Gastroesophageal sphincter (tissue), 4 donors: ENCODE results near the gene LSP1. TPM values are rescaled to one million over a fixed set of nuclear protein-coding genes. Genes with fewer than 3 reads are reported as not detected.

Source experiments
- ATAC-seq: fragments of 150-250 bp; one replicate; pipeline ENCODE4 v1.9.1; 2016; ENCODE audit warnings: mild to moderate bottlenecking, moderate library complexity
- H3K27ac ChIP-seq, 4 donors: fragments of 200-600 bp; sonication (generic) in 3 of 4; 1 replicate in 3 of 4; 2 replicates in 1 of 4; pipeline ENCODE4 v1.5.1; 2016 to 2019
- H3K27me3 ChIP-seq: fragments of 200-600 bp; sonication (generic); one replicate; pipeline ENCODE4 v1.5.1; 2019
- H3K36me3 ChIP-seq, 2 donors: fragments of 200-600 bp; sonication (generic); one replicate each; pipeline ENCODE4 v1.5.1; 2019; ENCODE audit warnings: control low read depth in 1 of 2
- H3K4me1 ChIP-seq, 3 donors: fragments of 200-600 bp; sonication (generic); 1 replicate in 2 of 3; 2 replicates in 1 of 3; pipeline ENCODE4 v1.5.1; 2016 to 2019; ENCODE audit warnings: control low read depth in 2 of 3
- H3K4me3 ChIP-seq, 2 donors: fragments of 200-600 bp; sonication (generic); one replicate each; pipeline ENCODE4 v1.5.1; 2019; ENCODE audit warnings: mild to moderate bottlenecking in 1 of 2, moderate library complexity in 1 of 2
- H3K9me3 ChIP-seq, 3 donors: fragments of 200-600 bp; sonication (generic); one replicate each; pipeline ENCODE4 v1.5.1; 2017 to 2019; ENCODE audit warnings: control low read depth in 2 of 3
- CTCF ChIP-seq, 4 experiments: fragments of 200-600 bp in 2 of 4; fragments of 450-650 bp in 2 of 4; sonication (generic) in 1 of 4; IDR thresholded peaks; one replicate each; pipeline ENCODE4 v1.5.1; 2017 to 2019; ENCODE audit warnings: antibody characterized with exemption in 4 of 4, mild to moderate bottlenecking in 2 of 4, moderate library complexity in 2 of 4
- EP300 ChIP-seq: sonication (generic); formaldehyde crosslinking; IDR thresholded peaks from one replicate; pipeline ENCODE4 v1.6.1; 2017; ENCODE audit warnings: antibody characterized with exemption, mild to moderate bottlenecking
- POLR2A ChIP-seq, 2 donors: fragments of 450-650 bp; IDR thresholded peaks; one replicate each; pipeline ENCODE4 v1.6.1; 2017; ENCODE audit warnings: antibody characterized with exemption in 2 of 2, mild to moderate bottlenecking in 2 of 2, moderate library complexity in 1 of 2
- POLR2AphosphoS5 ChIP-seq: sonication (generic); formaldehyde crosslinking; IDR thresholded peaks from one replicate; pipeline ENCODE4 v1.6.1; 2017; ENCODE audit warnings: antibody characterized with exemption
- WGBS, 2 donors: methylation state at CpG; one replicate each; pipeline ENCODE4 v1.1.5; 2018; ENCODE audit warnings: low coverage in 1 of 2; 5-methylcytosine and 5-hydroxymethylcytosine counted together
- total RNA-seq, 4 donors: library from RNA; depleted of rRNA; stranded (reverse); fragments of >200 nt; gene quantifications; one replicate each; pipeline ENCODE4 v1.1.0, GENCODE V29; 2016

Gene LSP1
- total RNA-seq, 4 donors from 2014 or later: 13.4 to 133 (median 47.7) TPM

DNA sequence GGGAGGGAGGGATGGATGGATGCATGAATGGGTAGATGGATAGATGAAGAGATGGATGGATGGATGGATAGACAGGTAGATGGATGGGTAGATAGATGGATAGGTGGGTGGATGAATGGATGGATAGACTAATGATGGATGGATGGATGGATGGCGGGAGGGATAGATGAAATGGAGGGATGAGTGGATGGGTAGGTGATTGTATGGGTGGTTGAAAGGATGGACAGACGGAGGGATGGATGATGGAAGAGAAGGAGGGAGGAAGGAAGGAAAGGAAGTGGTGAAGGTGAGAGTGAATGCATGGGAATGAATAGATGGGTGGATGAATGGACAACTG lies 62.9 kb downstream of the LSP1 start:
- H3K27ac ChIP-seq: no peak overlapping the region
- H3K36me3 ChIP-seq: no peaks in the 10 kb centered on the region
- no peak for ATAC-seq
- no peak for TF ChIP-seq POLR2A (IDR thresholded peaks at IDR 0.05)
- no peak for TF ChIP-seq EP300
- TF ChIP-seq POLR2AphosphoS5: no peak
- no peak for TF ChIP-seq CTCF (IDR thresholded peaks at IDR 0.05)
- peaks cover 6% of the 10 kb centered on the region for H3K27me3 ChIP-seq
- WGBS, 2 donors: 74 to 87% methylated on average over 2 of the region's 2 CpGs
- peaks cover 0 to 4% (median 2%) of the 10 kb centered on the region in 3 donors for H3K4me1 ChIP-seq
- no peaks in the 10 kb centered on the region for H3K9me3 ChIP-seq
- H3K4me3 ChIP-seq: no peak overlapping the region

GRCh38 chr11:1916132-1916985 lies 63.5 kb downstream of the LSP1 start:
- peaks cover 0 to 10% (median 8%) of the 10 kb centered on the region in 3 donors for H3K4me1 ChIP-seq
- peaks cover 8% of the 10 kb centered on the region for H3K27me3 ChIP-seq
- TF ChIP-seq POLR2A (IDR thresholded peaks at IDR 0.05) (no peak), CTCF (IDR thresholded peaks at IDR 0.05) (no peak), POLR2AphosphoS5 (no peak), EP300 (no peak)
- no peak overlapping the region for H3K4me3 ChIP-seq
- no peak for ATAC-seq
- 63% methylated on average over 2 of the region's 14 CpGs; no CpG with 5 or more reads in 1 of the 2 donors for WGBS, 2 donors
- H3K9me3 ChIP-seq: no peaks in the 10 kb centered on the region
- H3K27ac ChIP-seq: peak overlapping the region in 1 of 4 donors; percentile 40
- H3K36me3 ChIP-seq: no peaks in the 10 kb centered on the region

GRCh38 chr11:1916986-1917522 lies 64.2 kb downstream of the LSP1 start:
- WGBS, 2 donors: no CpG with 5 or more reads among the region's 8 CpGs
- peak overlapping the region in 1 of 4 donors; percentile 40 for H3K27ac ChIP-seq
- no peak for ATAC-seq
- no peaks in the 10 kb centered on the region for H3K9me3 ChIP-seq
- no peak for TF ChIP-seq EP300
- no peak for TF ChIP-seq POLR2AphosphoS5
- TF ChIP-seq CTCF (IDR thresholded peaks at IDR 0.05): no peak
- TF ChIP-seq POLR2A (IDR thresholded peaks at IDR 0.05): no peak
- peaks cover 8% of the 10 kb centered on the region for H3K27me3 ChIP-seq
- H3K4me1 ChIP-seq: peaks cover 0 to 15% (median 14%) of the 10 kb centered on the region in 3 donors
- no peak overlapping the region for H3K4me3 ChIP-seq
- H3K36me3 ChIP-seq: no peaks in the 10 kb centered on the region

DNA sequence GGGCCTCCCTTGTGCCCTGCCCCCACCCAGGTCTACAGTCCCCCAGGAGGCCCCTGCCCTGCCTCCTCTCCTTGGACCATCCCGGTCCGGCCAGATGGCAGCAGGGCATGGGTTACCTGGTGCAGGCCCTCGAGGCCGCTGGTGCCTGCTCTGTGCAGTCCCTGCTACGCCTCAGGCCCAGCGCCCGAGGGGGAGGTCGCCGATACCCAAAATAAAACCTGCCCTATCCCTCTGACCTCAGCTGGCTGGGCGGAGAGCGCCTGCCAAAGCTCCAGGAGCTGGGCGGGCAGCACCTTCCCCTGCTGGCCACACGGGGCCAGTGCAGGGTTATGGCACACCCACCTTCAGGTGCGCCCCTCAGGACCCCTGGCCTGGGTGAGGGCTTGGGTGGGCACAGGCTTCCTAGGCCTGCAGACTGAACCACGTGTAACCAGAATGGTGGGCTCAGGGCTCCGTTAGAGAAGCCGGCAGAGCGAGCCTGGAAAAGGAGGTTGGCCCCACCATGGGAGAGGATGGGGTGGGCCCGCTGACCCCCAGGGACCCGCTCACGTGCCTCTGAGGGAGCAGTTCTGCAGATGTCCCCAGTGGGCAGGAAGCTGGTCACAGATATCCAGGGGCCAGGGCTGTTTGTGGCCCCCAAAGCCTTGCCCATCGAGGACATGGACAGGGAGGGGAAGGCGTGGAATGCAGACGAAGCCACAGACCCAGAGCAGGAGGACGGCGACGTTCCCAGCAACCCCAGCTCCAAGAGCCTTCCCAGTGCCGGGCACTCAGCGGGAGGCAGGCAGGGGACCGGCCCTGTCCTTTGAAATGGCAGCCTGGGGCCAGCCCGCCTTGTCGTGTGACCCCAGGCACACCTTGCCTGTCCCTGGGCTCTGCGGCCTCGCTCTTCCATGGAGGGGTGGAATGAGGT lies 64.9 kb downstream of the LSP1 start:
- no peak overlapping the region for H3K4me3 ChIP-seq
- no peak for ATAC-seq
- H3K27ac ChIP-seq: peak overlapping the region in 1 of 4 donors; percentile 75
- no peaks in the 10 kb centered on the region for H3K9me3 ChIP-seq
- no peaks in the 10 kb centered on the region for H3K36me3 ChIP-seq
- 85% methylated on average over 5 of the region's 34 CpGs; no CpG with 5 or more reads in 1 of the 2 donors for WGBS, 2 donors
- H3K27me3 ChIP-seq: peaks cover 8% of the 10 kb centered on the region
- H3K4me1 ChIP-seq: peaks cover 0 to 22% (median 20%) of the 10 kb centered on the region in 3 donors
- peak in 3 of 4 experiments; percentile 11 to 43 (median 28) for TF ChIP-seq CTCF (IDR thresholded peaks at IDR 0.05)
- TF ChIP-seq POLR2AphosphoS5: no peak
- TF ChIP-seq POLR2A (IDR thresholded peaks at IDR 0.05): no peak
